HepG2 (cell line): ENCODE data around the gene BCL2L1. TPM values are rescaled to one million over a fixed set of nuclear protein-coding genes. Genes with fewer than 3 reads are reported as not detected.

Experiments
- ATAC-seq: fragments of 200-7000 bp; cut with Tn5 transposase; 3 replicates; pipeline ENCODE4 v1.9.1; 2020; ENCODE audit warnings: mild to moderate bottlenecking, moderate library complexity
- BruUV-seq: library from RNA; stranded (reverse); fragments of 400-500 nt; replicated peaks from 2 replicates; lab custom pipeline; 2021; lab: Mats Ljungman, UMichigan
- CTCF ChIA-PET: fragments of 300-600 bp; formaldehyde crosslinking; extraction: SDS; loops from one replicate; lab custom pipeline; 2021; ENCODE audit warnings: low total read pairs, inconsistent platforms, low intra/inter-chr PET ratio; lab: Yijun Ruan, JAX
- POLR2A ChIA-PET: fragments of 350-600 bp; sonication (Branson Sonifier 250); formaldehyde crosslinking; loops from one replicate; lab custom pipeline; 2020; ENCODE audit warnings: antibody characterized with exemption, inconsistent platforms; lab: Yijun Ruan, JAX
- DNase-seq: peaks from one replicate; pipeline ENCODE4 v3.0.0-alpha.2; 2015; ENCODE audit warnings: low spot score
- FAIRE-seq: peaks from 3 replicates; lab custom pipeline; 2011; peaks lifted over from hg19 to GRCh38; lab: Jason Lieb, UNC
- H2AFZ ChIP-seq: one replicate; pipeline ENCODE4 v1.6.1; 2011; ENCODE audit warnings: low read length, inconsistent platforms
- H3K27ac ChIP-seq: fragments of 300-600 bp; 3 replicates; pipeline ENCODE4 v1.8.0; 2011; ENCODE audit warnings: mixed run types, mild to moderate bottlenecking, mixed read lengths, low read length, inconsistent platforms; ENCODE audit not compliant: insufficient read depth; ENCODE audit errors: extremely low read length
- H3K27me3 ChIP-seq, 2 experiments: fragments of 200-600 bp in 1 of 2; 2 replicates in 1 of 2; 3 replicates in 1 of 2; pipeline versions ENCODE4 v1.6.0 to v1.8.0; 2011; ENCODE audit warnings: low read length in 2 of 2, mild to moderate bottlenecking in 2 of 2, moderate library complexity in 2 of 2, inconsistent platforms in 1 of 2; ENCODE audit not compliant: insufficient read depth in 2 of 2, control insufficient read depth in 1 of 2
- H3K36me3 ChIP-seq, 2 experiments: fragments of 200-600 bp in 1 of 2; replicated peaks in 1 of 2; 2 replicates in 1 of 2; 3 replicates in 1 of 2; pipeline versions ENCODE4 v1.5.1 to v1.8.0; 2011; ENCODE audit warnings: low read length in 2 of 2, inconsistent platforms in 1 of 2; ENCODE audit not compliant: insufficient read depth in 2 of 2, control insufficient read depth in 1 of 2
- H3K4me1 ChIP-seq: 2 replicates; pipeline ENCODE4 v1.5.1; 2012; ENCODE audit warnings: low read length, inconsistent platforms; ENCODE audit not compliant: insufficient read depth
- H3K4me2 ChIP-seq: 2 replicates; pipeline ENCODE4 v1.6.0; 2011; ENCODE audit warnings: low read depth, low read length, inconsistent platforms
- H3K4me3 ChIP-seq, 3 experiments: fragments of 200-600 bp in 1 of 3; sonication (generic), shearing (Covaris generic) in 1 of 3; replicated peaks in 1 of 3; 2 replicates each; pipeline ENCODE4 v1.5.1; 2011 to 2016; ENCODE audit warnings: low read length in 3 of 3, inconsistent platforms in 2 of 3, low read depth in 2 of 3, mild to moderate bottlenecking in 2 of 3, control low read depth in 1 of 3, mixed read lengths in 1 of 3; ENCODE audit not compliant: insufficient read depth in 1 of 3
- H3K79me2 ChIP-seq: one replicate; pipeline ENCODE4 v1.6.1; 2011; ENCODE audit warnings: low read length, inconsistent platforms; ENCODE audit not compliant: insufficient read depth
- H3K9ac ChIP-seq: 2 replicates; pipeline ENCODE4 v1.6.0; 2011; ENCODE audit warnings: mild to moderate bottlenecking, low read depth, low read length, inconsistent platforms; ENCODE audit not compliant: insufficient read depth
- H3K9me3 ChIP-seq: 2 replicates; pipeline ENCODE4 v1.5.1; 2012; ENCODE audit warnings: mild to moderate bottlenecking, low read length
- H4K20me1 ChIP-seq: 2 replicates; pipeline ENCODE4 v1.6.0; 2011; ENCODE audit warnings: inconsistent platforms, mild to moderate bottlenecking, low read length, moderate library complexity; ENCODE audit not compliant: insufficient read depth
- DRAP1 ChIP-seq: IDR thresholded peaks from 2 replicates; pipeline ENCODE4 v1.6.1; 2016; ENCODE audit warnings: missing genetic modification reagents, missing compliant biosample characterization
- FUBP1 ChIP-seq: sonication (generic); formaldehyde crosslinking; IDR thresholded peaks from 2 replicates; pipeline ENCODE4 v1.5.1; 2020; ENCODE audit warnings: missing genetic modification reagents, mild to moderate bottlenecking, borderline replicate concordance
- REPIN1 ChIP-seq: sonication (generic); formaldehyde crosslinking; IDR thresholded peaks from 2 replicates; pipeline ENCODE4 v1.8.0; 2022; ENCODE audit warnings: missing genetic modification reagents, low read depth, mild to moderate bottlenecking, borderline replicate concordance
- USF2 ChIP-seq, 2 experiments: sonication (generic) in 1 of 2; formaldehyde crosslinking in 1 of 2; IDR thresholded peaks; 2 replicates each; pipeline versions ENCODE4 v1.5.1 to v1.6.1; 2011 to 2020; ENCODE audit warnings: borderline replicate concordance in 1 of 2, low read depth in 1 of 2, low read length in 1 of 2, mild to moderate bottlenecking in 1 of 2, missing genetic modification reagents in 1 of 2, moderate library complexity in 1 of 2
- ZHX2 ChIP-seq, 2 experiments: sonication (generic) in 1 of 2; formaldehyde crosslinking in 1 of 2; IDR thresholded peaks; 2 replicates each; pipeline versions ENCODE4 v1.6.1 to v1.9.0; 2014 to 2022; ENCODE audit warnings: antibody characterized with exemption in 1 of 2, borderline replicate concordance in 1 of 2, inconsistent platforms in 1 of 2, low read depth in 1 of 2, missing genetic modification reagents in 1 of 2
- ZNF251 ChIP-seq: sonication (generic); formaldehyde crosslinking; IDR thresholded peaks from 2 replicates; pipeline ENCODE4 v1.9.0; 2021; ENCODE audit warnings: mild to moderate bottlenecking, missing genetic modification reagents
- ZNF552 ChIP-seq: sonication (generic); formaldehyde crosslinking; IDR thresholded peaks from 2 replicates; pipeline ENCODE4 v1.9.0; 2022; ENCODE audit warnings: missing genetic modification reagents, mild to moderate bottlenecking, borderline replicate concordance
- ZNF710 ChIP-seq: sonication (generic); formaldehyde crosslinking; IDR thresholded peaks from 2 replicates; pipeline ENCODE4 v1.5.0; 2020; ENCODE audit warnings: mild to moderate bottlenecking, missing genetic modification reagents, borderline replicate concordance
- ZNF883 ChIP-seq: sonication (generic); formaldehyde crosslinking; IDR thresholded peaks from 2 replicates; pipeline ENCODE4 v1.5.1; 2020; ENCODE audit warnings: mild to moderate bottlenecking, missing genetic modification reagents; ENCODE audit errors: not compliant biosample characterization
- ZSCAN20 ChIP-seq: sonication (generic); formaldehyde crosslinking; IDR thresholded peaks from 2 replicates; pipeline ENCODE4 v1.4.0; 2020; ENCODE audit warnings: missing genetic modification reagents, mild to moderate bottlenecking, borderline replicate concordance
- WGBS: methylation state at CpG from one replicate; pipeline ENCODE4 v1.1.6; 2017; ENCODE audit warnings: low lambda C conversion rate; 5-methylcytosine and 5-hydroxymethylcytosine counted together
- in situ Hi-C: cut with HindIII; loops from 2 replicates; pipeline ENCODE4 v1.10.0; 2017; ENCODE audit warnings: low pct_unique_long_range_greater_than_20kb; ENCODE audit not compliant: extremely low pct_ligation_motif_present
- intact Hi-C: fragments of 100-400 bp; cut with micrococcal nuclease; formaldehyde crosslinking; loops from one replicate; pipeline ENCODE4 v1.10.0; 2022; ENCODE audit not compliant: unreplicated experiment
- polyA plus RNA-seq, 8 experiments: library from polyadenylated mRNA; depleted of rRNA in 3 of 8; stranded (reverse) in 7 of 8; unstranded in 1 of 8; fragments of >200 nt; fragmentation: Illumina TruSeq in 4 of 8; extraction: Trizol in 4 of 8; gene quantifications; 2 replicates each; pipeline versions ENCODE4 v1.2.1 to v1.2.3, GENCODE V29; 2011 to 2016; ENCODE audit warnings: low read depth in 4 of 8, missing spikeins in 1 of 8, mixed read lengths in 1 of 8; ENCODE audit not compliant: insufficient read depth in 1 of 8
- total RNA-seq, 5 experiments: library from RNA; depleted of rRNA; stranded (reverse); fragments of >200 nt; fragmentation: Illumina TruSeq; extraction: Trizol; gene quantifications; 2 replicates each; pipeline ENCODE4 v1.2.3, GENCODE V29; 2016; ENCODE audit warnings: low read depth in 1 of 5

BCL2L1 gene
- total and polyA plus RNA-seq, 2 of the 13 experiments (the other 11 are each of a cell fraction or from before 2014, with no cell fraction given): 164 to 258 TPM

GRCh38 chr20:31769681-31770080 is 47.0 kb upstream of the BCL2L1 start:
- CTCF ChIA-PET: no interaction called here
- in situ Hi-C loops: no loop called here
- ATAC-seq: no peak
- TF ChIP-seq ZNF710 (CRISPR knock-in tag): no peak
- TF ChIP-seq FUBP1 (CRISPR knock-in tag): no peak
- TF ChIP-seq REPIN1 (CRISPR knock-in tag): no peak
- TF ChIP-seq DRAP1 (CRISPR knock-in tag): no peak
- no peak for TF ChIP-seq ZNF552
- no peak for TF ChIP-seq ZHX2 (IDR thresholded peaks at IDR 0.05; ENCODE audit: low read depth)
- TF ChIP-seq ZHX2 (CRISPR knock-in tag; IDR thresholded peaks at IDR 0.05; ENCODE audit: borderline replicate concordance): no peak
- no peak for TF ChIP-seq ZNF883 (CRISPR knock-in tag)
- TF ChIP-seq USF2 (IDR thresholded peaks at IDR 0.05; ENCODE audit: low read depth, low read length): no peak
- TF ChIP-seq USF2 (CRISPR knock-in tag; IDR thresholded peaks at IDR 0.05; ENCODE audit: borderline replicate concordance): no peak
- no peak for TF ChIP-seq ZSCAN20 (CRISPR knock-in tag)
- no peak for TF ChIP-seq ZNF251 (CRISPR knock-in tag)

More at GRCh38 chr20:31769681-31770080, 47.0 kb upstream of the BCL2L1 start:
- Histone ChIP-seq H3K27ac (no peak overlapping the region), H4K20me1 (no peaks in the 10 kb centered on the region), H3K79me2 (no peaks in the 10 kb centered on the region), H3K4me2 (no peak overlapping the region), H3K9me3 (no peaks in the 10 kb centered on the region), H3K9ac (no peak overlapping the region), H3K27me3 (no peaks in the 10 kb centered on the region), H3K36me3 (peaks cover 35 to 88% of the 10 kb centered on the region in 2 experiments), H2AFZ (no peak overlapping the region), H3K4me1 (no peaks in the 10 kb centered on the region), H3K4me3 (no peak overlapping the region)
- 97% methylated on average over 5 of the region's 5 CpGs for WGBS
- no peak for DNase-seq
- POLR2A ChIA-PET: no interaction called here
- intact Hi-C loops: no loop called here
- BruUV-seq: no TSS peak
- no peak for FAIRE-seq
